Sigmoid colon (tissue), 4 donors: ENCODE data around the gene PRELID3B.
A peak's percentile ranks its signal among the peaks of the same experiment; 100 is the strongest.

ENCODE experiments used
- POLR2AphosphoS5 ChIP-seq, 4 donors: sonication (generic); formaldehyde crosslinking; IDR thresholded peaks; one replicate each; pipeline ENCODE4 v1.6.1; 2017; ENCODE audit warnings: antibody characterized with exemption in 4 of 4
- TF ChIP-seq, protein P1 (sequence below), 4 experiments: fragments of 450-650 bp in 3 of 4; fragments of 200-600 bp in 1 of 4; IDR thresholded peaks; one replicate each; pipeline ENCODE4 v1.5.1; 2016 to 2019; ENCODE audit warnings: antibody characterized with exemption in 4 of 4, mild to moderate bottlenecking in 3 of 4, moderate library complexity in 2 of 4

- TF ChIP-seq, protein P1, sequence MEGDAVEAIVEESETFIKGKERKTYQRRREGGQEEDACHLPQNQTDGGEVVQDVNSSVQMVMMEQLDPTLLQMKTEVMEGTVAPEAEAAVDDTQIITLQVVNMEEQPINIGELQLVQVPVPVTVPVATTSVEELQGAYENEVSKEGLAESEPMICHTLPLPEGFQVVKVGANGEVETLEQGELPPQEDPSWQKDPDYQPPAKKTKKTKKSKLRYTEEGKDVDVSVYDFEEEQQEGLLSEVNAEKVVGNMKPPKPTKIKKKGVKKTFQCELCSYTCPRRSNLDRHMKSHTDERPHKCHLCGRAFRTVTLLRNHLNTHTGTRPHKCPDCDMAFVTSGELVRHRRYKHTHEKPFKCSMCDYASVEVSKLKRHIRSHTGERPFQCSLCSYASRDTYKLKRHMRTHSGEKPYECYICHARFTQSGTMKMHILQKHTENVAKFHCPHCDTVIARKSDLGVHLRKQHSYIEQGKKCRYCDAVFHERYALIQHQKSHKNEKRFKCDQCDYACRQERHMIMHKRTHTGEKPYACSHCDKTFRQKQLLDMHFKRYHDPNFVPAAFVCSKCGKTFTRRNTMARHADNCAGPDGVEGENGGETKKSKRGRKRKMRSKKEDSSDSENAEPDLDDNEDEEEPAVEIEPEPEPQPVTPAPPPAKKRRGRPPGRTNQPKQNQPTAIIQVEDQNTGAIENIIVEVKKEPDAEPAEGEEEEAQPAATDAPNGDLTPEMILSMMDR (IDR thresholded peaks at IDR 0.05) = peak in 1 of 4 experiments; percentile 3
- TF ChIP-seq POLR2AphosphoS5 (IDR thresholded peaks at IDR 0.05) = no peak
Observed at GRCh38 chr20:59033093-59033492, 9.5 kb downstream of the PRELID3B start.
